ENCODE data around the gene USH2A. TPM values are rescaled to one million over a fixed set of nuclear protein-coding genes. Genes with fewer than 3 reads are reported as not detected.

USH2A gene
- total RNA-seq, 1 experiment from 2014 or later = 0.02 TPM

DNA sequence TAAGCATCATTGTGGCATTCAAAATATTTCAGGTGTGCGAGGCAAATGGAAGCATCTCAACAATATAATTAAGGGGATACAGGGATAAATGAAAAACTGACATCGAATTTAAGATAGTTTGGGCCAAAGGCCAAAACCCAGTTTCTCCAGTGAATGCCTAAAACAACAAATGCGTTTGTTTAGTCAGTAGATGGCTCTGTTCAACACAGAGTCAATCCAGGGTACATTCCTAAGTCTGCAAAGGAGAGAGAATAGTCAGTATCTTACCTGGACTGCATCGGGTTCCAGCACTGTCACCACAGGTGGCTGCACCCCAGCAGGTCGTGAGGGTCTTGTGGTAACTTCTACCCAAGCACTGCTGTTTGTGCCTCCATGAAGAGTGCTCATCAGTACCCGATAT lies 535.1 kb downstream of the USH2A start:
- DNase-seq (ENCODE audit: extremely low read depth, low read depth) = peak; percentile 13

DNA sequence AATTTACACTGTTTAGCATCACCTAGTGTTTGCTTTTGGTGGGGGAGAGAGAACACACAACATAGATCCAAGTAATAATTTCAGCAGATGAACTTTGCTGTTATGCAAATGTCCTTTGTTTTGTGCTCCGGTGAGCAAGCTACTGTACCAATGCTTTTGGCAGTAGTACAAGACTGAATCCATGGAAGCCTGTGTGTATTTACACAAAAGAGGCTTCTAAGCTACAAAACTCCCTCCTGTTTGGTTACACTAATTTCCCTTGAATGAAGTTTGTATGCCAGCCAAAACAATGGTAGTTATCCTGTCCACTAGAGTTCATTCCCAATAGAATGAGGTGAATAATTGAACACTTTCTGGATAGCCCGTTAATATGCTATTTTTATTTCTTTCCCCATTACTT lies 535.6 kb downstream of the USH2A start:
- no peak for DNase-seq (ENCODE audit: extremely low read depth, low read depth)

DNA sequence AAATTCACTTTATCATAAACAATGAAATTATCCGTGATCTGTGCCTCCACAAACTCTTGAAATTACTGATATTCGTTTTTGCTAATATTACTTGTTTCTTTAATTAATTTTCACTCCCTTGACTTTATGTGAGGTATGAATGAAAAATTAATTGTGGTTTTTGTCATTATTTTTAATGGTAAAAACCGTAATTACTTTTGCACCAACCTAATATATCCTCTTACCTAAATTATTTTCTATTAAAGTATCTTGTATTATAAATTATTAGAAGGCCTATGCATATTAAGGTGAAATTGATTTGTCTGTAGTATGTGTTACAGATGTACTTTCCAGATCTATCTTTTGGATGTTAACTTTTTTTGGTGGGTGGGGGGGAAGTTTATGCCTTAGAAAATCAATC lies 540.2 kb downstream of the USH2A start:
- no peak for DNase-seq (ENCODE audit: extremely low read depth, low read depth)

DNA sequence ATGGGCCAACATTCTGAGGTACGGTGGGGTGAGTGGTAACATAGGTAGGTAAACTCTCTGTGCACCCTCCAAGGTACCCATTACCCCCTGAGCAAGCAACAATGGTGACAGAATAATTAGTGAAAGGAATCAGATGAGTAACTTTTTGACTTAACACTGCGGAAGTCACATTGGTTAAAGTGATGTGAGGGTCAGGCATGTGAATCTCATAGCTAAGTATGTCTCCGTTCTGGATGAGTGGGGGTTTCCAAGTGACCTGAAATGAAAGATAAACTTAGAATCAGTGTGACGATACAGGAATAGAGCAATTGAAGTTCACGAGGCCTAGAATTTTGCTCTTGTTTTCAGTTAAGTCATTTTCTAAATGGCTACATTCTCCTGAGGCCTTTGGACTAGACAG lies 544.4 kb downstream of the USH2A start:
- no peak for DNase-seq (ENCODE audit: extremely low read depth, low read depth)

DNA sequence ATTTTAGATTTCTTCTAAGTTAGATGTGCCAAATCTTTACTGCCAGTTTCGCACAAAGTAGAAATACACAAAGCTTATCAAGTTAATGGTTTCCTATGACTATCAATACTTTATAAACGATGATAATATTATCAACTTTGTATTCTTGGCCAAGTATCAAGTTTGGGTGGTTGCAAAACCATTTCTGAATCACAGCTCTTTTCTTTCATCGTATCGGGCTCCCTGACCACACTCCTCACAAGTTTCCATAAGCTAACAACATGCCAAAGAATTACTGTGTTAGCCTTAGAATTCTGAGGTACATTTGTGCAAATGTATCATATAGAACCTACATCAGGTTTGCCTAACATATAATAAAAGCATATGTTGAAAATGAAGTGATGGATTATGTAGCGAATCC lies 545.1 kb downstream of the USH2A start:
- no peak for DNase-seq (ENCODE audit: extremely low read depth, low read depth)

DNA sequence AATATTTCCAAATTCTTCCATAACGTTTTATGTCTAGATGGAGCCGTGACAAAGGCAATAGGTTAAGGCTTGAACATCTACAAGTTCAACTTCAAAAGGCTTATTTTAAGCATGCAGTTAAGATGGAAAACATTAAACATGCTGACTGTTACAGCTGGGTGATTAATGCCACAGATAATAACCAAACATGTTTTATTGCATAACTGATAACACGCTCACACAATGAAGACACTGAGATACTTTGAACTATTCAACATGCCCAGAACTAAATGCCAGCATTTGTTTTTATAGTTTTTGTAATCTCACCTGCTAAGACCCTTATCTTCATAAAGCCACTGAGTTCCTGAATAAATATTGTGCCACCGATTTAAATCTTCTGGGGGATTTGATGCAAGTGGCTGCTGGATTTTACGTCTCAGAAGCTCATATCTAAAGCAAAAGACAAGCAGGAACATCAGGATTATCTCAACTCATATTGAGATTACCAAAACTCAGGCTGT lies 545.7 kb downstream of the USH2A start:
- no peak for DNase-seq (ENCODE audit: extremely low read depth, low read depth)

DNA sequence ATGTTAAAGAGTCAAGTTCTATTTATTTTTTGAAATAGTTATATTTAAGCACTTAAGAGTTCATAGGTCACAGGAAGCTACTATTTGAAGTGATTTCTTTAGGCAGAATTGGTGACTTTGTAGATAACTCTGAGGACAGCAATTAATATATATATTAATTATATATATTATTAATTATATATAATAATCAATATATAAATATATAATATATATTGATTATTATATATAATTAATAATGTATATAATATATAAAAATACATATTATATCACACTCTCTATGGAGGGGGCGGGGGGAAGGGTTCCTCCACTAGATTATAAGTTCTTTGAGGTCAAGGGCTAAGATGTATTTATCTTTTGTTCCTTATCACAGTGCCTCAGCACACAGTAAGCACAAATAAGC lies 547.5 kb downstream of the USH2A start:
- no peak for DNase-seq (ENCODE audit: extremely low read depth, low read depth)

DNA sequence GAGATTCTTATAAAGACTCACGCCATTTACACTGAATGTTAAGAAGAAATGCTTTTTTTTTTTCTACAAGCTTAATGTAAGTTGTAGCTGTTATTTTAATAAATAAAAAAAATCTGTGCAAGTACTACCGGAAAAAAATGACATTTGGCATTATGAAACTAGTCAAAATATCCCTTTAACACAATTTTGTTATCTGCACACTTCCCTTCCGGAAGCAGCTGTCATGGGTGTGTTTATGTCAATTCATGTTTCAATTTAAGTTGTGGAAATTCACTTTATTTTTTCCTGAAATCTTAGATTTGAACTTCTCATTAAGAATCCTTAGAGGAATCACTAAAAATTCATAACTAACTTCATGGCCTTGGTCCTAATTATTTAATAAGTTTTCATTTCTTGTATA lies 548.0 kb downstream of the USH2A start:
- DNase-seq (ENCODE audit: extremely low read depth, low read depth) = no peak

DNA sequence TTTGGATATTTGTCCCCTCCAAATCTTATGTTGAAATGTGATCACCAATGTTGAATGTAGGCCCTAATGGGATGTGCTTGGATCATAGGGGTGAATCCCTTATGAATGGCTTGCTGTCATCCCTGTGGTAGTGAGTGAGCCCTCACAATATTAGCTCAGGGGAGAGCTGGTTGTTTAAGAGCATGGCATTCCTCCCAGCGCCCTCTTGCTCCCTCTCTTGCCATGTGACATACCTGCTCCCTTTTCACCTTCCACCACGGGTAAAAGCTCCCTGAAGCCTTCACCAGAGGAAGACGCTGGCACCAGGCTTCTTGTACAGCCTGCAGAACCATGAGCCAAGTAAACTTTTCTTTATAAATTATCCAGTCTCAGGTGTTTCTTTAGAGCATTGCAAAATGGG lies 550.6 kb downstream of the USH2A start:
- no peak for DNase-seq (ENCODE audit: extremely low read depth, low read depth)

DNA sequence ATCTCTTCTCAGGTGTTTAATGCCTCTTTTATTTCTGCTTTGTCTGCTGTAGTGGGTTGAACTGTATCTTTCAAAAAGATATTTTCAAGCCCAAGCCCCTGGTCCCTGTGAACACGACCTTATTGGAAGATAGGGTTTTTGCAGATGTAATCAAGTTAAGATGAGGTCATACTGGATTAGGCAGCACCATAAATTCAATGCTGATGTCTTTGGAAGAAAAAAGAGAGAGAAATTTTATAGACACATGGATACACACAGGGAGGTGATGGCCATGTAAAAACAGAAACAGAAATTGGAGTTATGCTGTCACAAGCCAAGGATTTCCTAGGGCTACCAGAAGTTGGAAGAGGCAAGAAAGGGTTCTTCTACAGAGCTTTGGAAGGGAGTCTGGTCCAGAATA lies 554.7 kb downstream of the USH2A start:
- DNase-seq (ENCODE audit: extremely low read depth, low read depth) = no peak

DNA sequence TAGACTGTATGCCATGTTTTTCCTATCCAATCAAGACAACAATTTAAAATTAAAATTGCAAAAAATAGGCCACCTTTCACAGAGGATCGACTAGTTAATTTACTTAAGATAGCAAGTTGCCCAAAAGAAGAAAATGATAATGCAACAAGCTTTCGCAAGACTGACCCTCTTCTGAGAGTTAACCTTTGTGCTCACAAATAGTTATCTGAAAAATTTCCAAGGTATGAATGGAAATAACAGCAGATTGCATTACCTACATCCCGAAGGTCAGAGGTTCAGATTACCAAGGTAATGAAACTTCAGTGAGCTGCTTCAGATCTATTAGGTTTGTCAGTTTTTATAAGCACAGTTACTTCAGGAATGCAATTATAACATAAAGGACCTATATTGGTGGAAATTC lies 558.2 kb downstream of the USH2A start:
- no peak for DNase-seq (ENCODE audit: extremely low read depth, low read depth)

DNA sequence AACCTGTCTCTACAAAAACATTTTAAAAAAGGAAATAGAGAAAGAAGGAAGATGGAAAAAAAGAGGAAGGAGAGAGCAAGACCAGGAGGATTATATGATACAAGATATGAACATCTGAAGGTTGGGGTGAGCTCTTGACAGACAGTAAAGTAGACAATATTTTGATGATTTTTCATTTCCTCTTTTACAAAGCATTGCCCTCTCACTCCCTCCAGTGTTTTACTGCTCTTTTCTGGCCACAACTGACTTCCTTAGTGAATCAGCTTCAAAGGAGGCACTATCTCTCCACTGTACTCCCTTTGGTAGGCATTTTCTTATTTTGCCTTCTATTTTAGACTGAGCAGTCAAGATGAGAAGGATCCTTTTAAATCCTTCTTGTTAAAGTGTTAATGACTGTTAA lies 559.5 kb downstream of the USH2A start:
- no peak for DNase-seq (ENCODE audit: extremely low read depth, low read depth)

DNA sequence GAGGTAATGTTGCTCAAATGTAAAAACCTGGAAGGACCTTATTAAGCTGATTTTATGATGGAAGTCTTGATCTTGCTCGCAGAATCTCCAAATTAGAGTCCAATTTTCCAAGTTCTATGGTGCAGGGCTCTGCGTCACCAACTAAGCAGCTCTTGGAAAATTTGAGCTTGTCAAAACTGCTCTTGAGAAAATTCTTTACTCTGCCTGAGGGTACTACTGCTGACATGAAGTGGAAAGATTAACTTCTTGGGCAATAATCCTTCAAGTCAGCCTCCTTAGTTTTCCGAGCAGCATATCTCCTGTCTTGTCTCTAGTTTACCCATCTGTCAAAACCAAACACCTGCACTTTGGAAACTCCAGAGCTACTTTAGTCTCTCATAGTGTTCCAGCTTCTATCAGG lies 562.4 kb downstream of the USH2A start:
- DNase-seq (ENCODE audit: extremely low read depth, low read depth) = no peak

DNA sequence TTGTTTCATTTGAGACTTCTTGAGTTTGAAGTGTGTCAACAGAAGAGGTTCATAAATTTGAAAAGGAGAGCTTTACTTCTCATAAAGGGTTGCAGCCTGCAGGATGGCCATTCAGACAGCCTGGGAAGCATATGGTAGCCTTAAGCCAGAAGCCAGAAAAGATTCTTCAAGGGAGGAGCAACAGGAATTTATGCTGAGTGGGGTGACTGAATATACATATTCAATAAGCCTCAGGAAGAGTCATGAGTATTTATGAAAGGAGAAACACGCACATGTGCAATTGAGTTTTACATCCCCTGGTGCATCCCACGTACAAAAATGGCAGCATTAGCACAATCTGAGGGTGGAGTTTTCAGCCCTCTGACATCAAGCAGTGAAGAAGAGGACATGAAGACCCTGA lies 565.9 kb downstream of the USH2A start:
- DNase-seq (ENCODE audit: extremely low read depth, low read depth) = no peak

DNA sequence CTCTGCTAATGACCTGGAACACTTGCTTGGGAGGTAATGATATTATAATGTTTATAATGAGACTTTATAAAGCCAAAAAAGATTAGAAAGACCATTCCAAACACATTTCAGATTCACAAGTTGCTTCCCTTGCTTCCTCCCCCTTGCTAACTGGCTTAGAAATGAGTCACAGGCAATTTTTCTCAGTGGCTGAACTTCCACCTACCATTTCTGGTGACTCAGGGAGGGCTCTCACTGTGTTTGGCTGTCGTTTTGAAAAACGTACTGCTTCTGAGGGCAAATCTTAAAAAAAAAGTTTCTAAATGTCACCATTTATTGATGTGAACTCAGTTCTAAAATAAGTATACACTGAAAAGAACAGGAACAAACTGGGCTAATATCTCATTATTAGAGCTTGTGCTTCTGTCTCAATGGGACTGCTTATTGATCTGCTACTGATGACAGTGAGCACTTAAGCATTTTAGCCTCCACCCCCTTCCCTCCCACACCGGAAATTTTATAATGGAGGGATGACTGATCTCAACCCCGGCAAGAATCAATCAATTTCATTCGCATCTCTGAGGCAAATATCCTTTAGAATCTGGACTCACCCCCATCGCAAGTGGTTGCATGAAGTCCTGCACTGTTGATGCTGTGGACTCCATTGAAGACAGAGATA lies 577.9 kb downstream of the USH2A start:
- no peak for DNase-seq (ENCODE audit: extremely low read depth, low read depth)

DNA sequence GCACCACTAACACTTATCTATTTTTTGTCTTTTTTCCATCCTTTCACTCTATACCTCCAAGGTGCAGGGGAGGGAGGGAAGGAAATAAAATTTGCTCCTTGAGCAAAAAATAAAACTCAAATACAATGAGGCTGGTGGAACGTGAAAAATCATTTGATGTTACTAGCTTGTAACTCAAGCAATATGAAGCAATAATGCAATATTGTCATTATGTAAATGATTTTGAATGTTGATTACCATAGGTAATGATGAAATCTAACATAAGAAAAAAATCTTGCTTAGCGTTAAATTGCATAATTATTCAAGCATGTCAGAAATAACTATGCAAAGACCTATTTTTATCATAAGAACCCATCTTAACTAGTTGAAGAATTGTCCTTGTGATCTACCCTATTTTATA lies 578.5 kb downstream of the USH2A start:
- DNase-seq (ENCODE audit: extremely low read depth, low read depth) = no peak

DNA sequence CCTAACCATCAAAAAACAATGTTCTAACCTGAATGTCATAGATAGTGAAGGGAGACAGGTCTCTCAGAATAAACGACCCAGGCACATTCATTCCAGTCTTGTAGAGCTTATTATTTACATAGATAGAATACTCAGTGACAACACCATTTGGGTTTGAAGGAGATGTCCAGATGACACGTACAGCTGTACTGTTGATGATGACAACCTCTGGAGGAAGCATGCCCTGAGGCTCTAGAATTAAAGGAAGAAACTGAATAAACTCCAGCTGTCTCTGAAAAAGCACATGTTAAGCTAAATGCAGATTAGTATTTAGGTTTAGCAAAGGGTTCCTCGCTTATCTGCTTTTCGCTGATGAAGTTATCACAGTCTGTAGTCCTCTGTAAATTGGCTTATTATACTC lies 579.0 kb downstream of the USH2A start:
- DNase-seq (ENCODE audit: extremely low read depth, low read depth) = no peak

DNA sequence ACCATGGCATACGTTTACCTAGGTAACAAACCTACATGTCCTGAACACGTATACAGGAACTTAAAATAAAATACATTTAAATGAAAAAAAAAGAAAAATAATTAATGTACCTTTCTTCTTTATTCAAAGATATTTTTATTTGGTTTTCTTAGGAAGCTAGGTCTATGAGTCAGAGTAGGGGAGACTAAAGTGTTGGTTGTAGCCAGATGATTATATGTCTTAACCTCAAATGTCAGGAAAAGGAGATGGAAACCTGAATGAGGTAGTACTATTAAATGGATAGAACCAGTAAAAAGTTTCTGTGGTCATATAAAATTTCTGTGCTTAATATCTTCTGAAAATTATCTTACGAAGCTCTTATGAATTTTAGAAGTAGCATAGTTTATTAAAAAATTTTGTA lies 580.3 kb downstream of the USH2A start:
- no peak for DNase-seq (ENCODE audit: extremely low read depth, low read depth)

DNA sequence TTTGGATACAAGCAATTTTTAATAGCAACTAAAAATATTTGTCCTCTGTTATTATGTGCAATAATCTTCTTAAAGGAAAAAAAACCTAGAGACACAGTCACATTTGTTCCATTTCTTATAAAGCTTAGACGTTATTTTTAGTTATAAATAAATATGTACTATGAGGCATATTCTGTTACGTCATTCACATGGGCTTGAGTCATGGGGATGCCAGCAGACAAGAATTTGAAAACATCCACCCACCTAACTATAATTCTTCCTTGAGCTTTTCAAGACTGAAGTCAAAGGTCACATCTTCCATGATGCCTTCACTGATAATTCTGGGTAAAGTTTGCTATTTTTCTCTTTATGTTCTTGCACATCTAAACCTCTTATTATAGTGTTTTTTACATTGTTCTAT lies 587.3 kb downstream of the USH2A start:
- no peak for DNase-seq (ENCODE audit: extremely low read depth, low read depth)

DNA sequence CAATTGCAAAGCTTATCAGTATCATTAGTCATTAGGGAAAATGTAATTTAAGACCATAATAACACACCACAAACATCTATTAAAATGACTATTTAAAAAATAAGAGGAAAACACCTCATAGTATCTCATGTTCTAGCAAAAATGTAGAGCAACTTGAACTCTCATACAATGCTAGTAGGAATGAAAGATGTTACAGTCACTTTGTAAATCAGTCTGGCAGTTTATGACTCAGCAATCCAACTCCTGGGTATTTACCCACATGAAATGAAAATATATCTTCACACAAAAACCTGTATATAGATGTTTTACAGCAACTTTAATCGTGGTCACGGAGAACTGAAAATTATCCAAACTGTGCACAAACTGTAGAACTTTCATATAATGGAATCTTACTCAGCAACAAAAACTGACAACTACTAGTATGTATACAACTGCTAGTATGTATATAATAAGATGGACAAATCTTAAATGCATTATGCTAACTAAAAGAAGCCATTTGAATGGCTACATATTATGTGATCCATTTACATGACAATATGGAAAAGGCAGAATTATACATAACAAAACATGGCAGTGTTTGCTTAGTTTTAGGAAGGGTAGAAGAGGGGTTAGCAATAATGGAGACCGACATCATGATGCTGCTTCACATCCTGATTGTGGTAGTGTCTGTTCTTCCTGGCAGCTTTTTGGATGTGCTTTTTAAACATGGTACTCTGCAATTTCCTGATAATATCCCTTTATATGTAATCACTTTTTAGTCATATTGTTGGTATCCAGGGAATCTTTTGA lies 589.1 kb downstream of the USH2A start:
- DNase-seq (ENCODE audit: extremely low read depth, low read depth) = no peak

DNA sequence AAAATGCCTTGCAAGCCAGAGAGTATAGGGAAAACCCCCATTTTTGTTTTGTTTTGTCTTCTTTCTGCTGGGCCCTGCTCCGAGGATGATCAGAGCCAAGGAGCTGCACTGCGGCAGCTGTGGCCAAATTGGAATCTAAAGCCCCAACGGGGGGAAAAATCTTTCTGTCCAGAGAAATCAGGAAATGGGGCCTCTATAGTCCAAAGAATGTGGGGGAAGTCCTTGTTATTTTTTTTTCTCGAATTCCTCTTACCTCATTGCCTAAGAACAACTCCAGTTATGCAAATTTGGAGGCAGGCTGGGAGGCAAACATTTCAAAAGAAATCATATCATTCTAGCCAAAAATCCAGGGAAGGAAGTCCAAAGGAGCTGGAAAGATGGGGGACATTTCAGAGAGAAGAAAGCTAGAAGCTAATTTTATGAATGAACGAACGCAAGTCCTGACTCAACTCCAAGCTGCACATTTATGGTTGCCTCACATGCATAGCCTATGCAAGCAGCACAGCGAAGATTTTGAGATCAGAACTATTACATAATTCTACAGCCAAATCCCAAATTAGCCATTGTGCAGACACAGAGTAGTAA lies 592.9 kb downstream of the USH2A start:
- no peak for DNase-seq (ENCODE audit: extremely low read depth, low read depth)

DNA sequence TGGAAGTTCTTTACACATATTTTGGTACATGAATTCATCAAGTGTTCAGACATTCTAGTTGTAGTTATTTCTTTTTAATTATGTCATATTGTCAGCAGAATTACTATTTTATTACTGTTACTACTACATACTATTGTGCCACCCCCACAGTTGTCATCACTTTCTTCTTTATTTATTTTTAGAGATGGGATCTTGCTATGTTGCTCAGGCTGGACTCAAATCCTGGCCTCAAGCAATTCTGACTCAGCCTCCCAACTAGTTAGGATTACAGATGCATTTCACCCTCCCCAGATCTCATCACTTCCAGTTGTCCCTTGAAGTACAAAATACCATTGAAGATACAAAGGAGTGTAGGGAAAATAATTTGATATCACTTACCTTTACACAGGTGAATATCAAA lies 598.2 kb downstream of the USH2A start:
- DNase-seq (ENCODE audit: extremely low read depth, low read depth) = no peak
